B cell (primary cell): ENCODE measurements around the gene MGMT.

Source experiments
- CTCF ChIP-seq: fragments of 200-600 bp; IDR thresholded peaks from one replicate; pipeline ENCODE4 v1.8.0; 2022; ENCODE audit warnings: antibody characterized with exemption, mild to moderate bottlenecking
- EZH2 ChIP-seq: IDR thresholded peaks from 2 replicates; pipeline ENCODE4 v1.6.1; 2012; ENCODE audit warnings: borderline replicate concordance, low read depth, mild to moderate bottlenecking, moderate library complexity, low read length; ENCODE audit not compliant: insufficient read depth, poor library complexity, severe bottlenecking

GRCh38 chr10:129675027-129675769, 208.2 kb downstream of the MGMT start:
- TF ChIP-seq CTCF (no peak), EZH2 (no peak)
